Measurements from ENCODE around the gene BID. TPM values are rescaled to one million over a fixed set of nuclear protein-coding genes. Genes with fewer than 3 reads are reported as not detected.

The BID gene
- total and polyA plus RNA-seq, 2 of the 8 experiments (the other 6 are each of a cell fraction or from before 2014, with no cell fraction given), result 39.3 to 114 TPM

DNA sequence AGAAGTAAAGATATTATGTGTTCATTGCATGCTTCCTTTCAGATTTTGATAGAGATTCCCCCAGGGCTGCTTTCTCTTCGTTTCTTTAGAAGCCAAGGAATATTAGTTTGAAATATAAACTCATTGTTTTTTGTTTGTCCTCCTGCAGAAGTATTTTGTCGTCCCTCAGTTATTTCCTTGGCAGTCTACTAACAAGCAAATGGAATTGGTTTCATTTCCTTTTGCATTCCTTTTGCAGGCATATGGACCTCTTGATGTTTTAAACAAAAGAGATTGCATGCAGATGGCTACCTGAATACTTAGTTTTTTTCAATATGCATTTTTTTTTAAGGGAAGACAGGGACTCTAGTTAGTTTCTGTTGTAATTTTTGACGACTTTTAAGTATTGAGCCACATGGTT is 73.5 kb downstream of the BID start (continued):
- TF ChIP-seq CHD7 (IDR thresholded peaks at IDR 0.05; ENCODE audit: insufficient replicate concordance, low read length) (no peak), EZH2 (IDR thresholded peaks at IDR 0.05; ENCODE audit: low read depth, low read length, severe bottlenecking) (no peak), ZNF274 (IDR thresholded peaks at IDR 0.05; ENCODE audit: borderline replicate concordance, extremely low read depth, low read length) (no peak), RXRA (IDR thresholded peaks at IDR 0.05; ENCODE audit: insufficient read depth, low read depth, low read length) (no peak), EP300 (IDR thresholded peaks at IDR 0.05; ENCODE audit: borderline replicate concordance in 1 of 2, low read depth in 2 of 2, low read length in 2 of 2) (no peak), SIX5 (IDR thresholded peaks at IDR 0.05; ENCODE audit: low read depth, low read length) (no peak), TCF12 (IDR thresholded peaks at IDR 0.05; ENCODE audit: low read depth, low read length) (no peak), SAP30 (IDR thresholded peaks at IDR 0.05; ENCODE audit: insufficient read depth, insufficient replicate concordance, low read length) (no peak)
